Activated T-cell treated with anti-CD3 and anti-CD28 coated beads for 24 hours (primary cell): ENCODE data around the gene SYNE1.

Experiments
- DNase-seq: peaks from one replicate; pipeline ENCODE4 v3.0.0-alpha.2; 2020; ENCODE audit warnings: low read depth

SYNE1 gene

GRCh38 chr6:152314483-152314832 is 322.7 kb downstream of the SYNE1 start:
- no peak for DNase-seq

- no peak for DNase-seq
Observed at GRCh38 chr6:152313542-152314482, 323.4 kb downstream of the SYNE1 start.

GRCh38 chr6:152312434-152312833 is 324.7 kb downstream of the SYNE1 start:
- no peak for DNase-seq

GRCh38 chr6:152310371-152310954 is 326.7 kb downstream of the SYNE1 start:
- no peak for DNase-seq

- DNase-seq = peak; percentile 57
Observed at GRCh38 chr6:152309648-152310047, 327.5 kb downstream of the SYNE1 start.

GRCh38 chr6:152309006-152309405 is 328.2 kb downstream of the SYNE1 start:
- no peak for DNase-seq

GRCh38 chr6:152308306-152308705 is 328.9 kb downstream of the SYNE1 start:
- no peak for DNase-seq

GRCh38 chr6:152305672-152306071 is 331.5 kb downstream of the SYNE1 start:
- DNase-seq = no peak

- DNase-seq = peak; percentile 88
Observed at GRCh38 chr6:152301765-152302568, 335.2 kb downstream of the SYNE1 start.

GRCh38 chr6:152301021-152301764 is 336.0 kb downstream of the SYNE1 start:
- DNase-seq = no peak

GRCh38 chr6:152300517-152300916 is 336.6 kb downstream of the SYNE1 start:
- DNase-seq = no peak

- DNase-seq = no peak
Observed at GRCh38 chr6:152298848-152299735, 338.1 kb downstream of the SYNE1 start.

- DNase-seq = no peak
Observed at GRCh38 chr6:152298055-152298647, 339.0 kb downstream of the SYNE1 start.

GRCh38 chr6:152296648-152297376 is 340.4 kb downstream of the SYNE1 start:
- no peak for DNase-seq

- DNase-seq = no peak
Observed at GRCh38 chr6:152295920-152296319, 341.2 kb downstream of the SYNE1 start.

GRCh38 chr6:152295346-152295745 is 341.8 kb downstream of the SYNE1 start:
- no peak for DNase-seq

GRCh38 chr6:152293404-152293803 is 343.8 kb downstream of the SYNE1 start:
- DNase-seq = no peak

GRCh38 chr6:152292555-152292954 is 344.6 kb downstream of the SYNE1 start:
- no peak for DNase-seq

GRCh38 chr6:152290693-152291092 is 346.5 kb downstream of the SYNE1 start:
- no peak for DNase-seq

- no peak for DNase-seq
Observed at GRCh38 chr6:152277826-152278329, 359.3 kb downstream of the SYNE1 start.
